ENCODE results near the gene PRR20G.

The PRR20G gene

GRCh38 chr3:127263586-127264231, 24.1 kb downstream of the PRR20G start:
- peak; percentile 2 for DNase-seq (ENCODE audit: low read depth)

- no peak for DNase-seq (ENCODE audit: low read depth)
Observed at GRCh38 chr3:127263037-127263436, 24.8 kb downstream of the PRR20G start.

GRCh38 chr3:127262533-127262932, 25.3 kb downstream of the PRR20G start:
- no peak for DNase-seq (ENCODE audit: low read depth)

- no peak for DNase-seq (ENCODE audit: low read depth)
Observed at GRCh38 chr3:127261925-127262324, 25.9 kb downstream of the PRR20G start.

- DNase-seq (ENCODE audit: low read depth), result no peak
Observed at GRCh38 chr3:127260826-127261555, 26.9 kb downstream of the PRR20G start.

- DNase-seq (ENCODE audit: low read depth), result no peak
Observed at GRCh38 chr3:127260416-127260815, 27.4 kb downstream of the PRR20G start.

- no peak for DNase-seq (ENCODE audit: low read depth)
Observed at GRCh38 chr3:127259882-127260281, 28.0 kb downstream of the PRR20G start.

GRCh38 chr3:127258733-127259132, 29.1 kb downstream of the PRR20G start:
- no peak for DNase-seq (ENCODE audit: low read depth)

- DNase-seq (ENCODE audit: low read depth), result no peak
Observed at GRCh38 chr3:127257351-127257750, 30.5 kb downstream of the PRR20G start.

- no peak for DNase-seq (ENCODE audit: low read depth)
Observed at GRCh38 chr3:127256733-127257271, 31.0 kb downstream of the PRR20G start.

GRCh38 chr3:127256138-127256537, 31.7 kb downstream of the PRR20G start:
- no peak for DNase-seq (ENCODE audit: low read depth)

- DNase-seq (ENCODE audit: low read depth), result no peak
Observed at GRCh38 chr3:127255516-127255915, 32.3 kb downstream of the PRR20G start.

- peak; percentile 17 for DNase-seq (ENCODE audit: low read depth)
Observed at GRCh38 chr3:127254730-127255129, 33.1 kb downstream of the PRR20G start.

GRCh38 chr3:127254033-127254644, 33.7 kb downstream of the PRR20G start:
- no peak for DNase-seq (ENCODE audit: low read depth)

GRCh38 chr3:127253491-127253890, 34.4 kb downstream of the PRR20G start:
- DNase-seq (ENCODE audit: low read depth), result no peak

GRCh38 chr3:127252446-127252845, 35.4 kb downstream of the PRR20G start:
- DNase-seq (ENCODE audit: low read depth), result no peak

GRCh38 chr3:127250032-127250431, 37.8 kb downstream of the PRR20G start:
- no peak for DNase-seq (ENCODE audit: low read depth)

GRCh38 chr3:127247292-127247691, 40.6 kb downstream of the PRR20G start:
- DNase-seq (ENCODE audit: low read depth), result no peak

GRCh38 chr3:127238602-127239001, 49.2 kb downstream of the PRR20G start:
- DNase-seq (ENCODE audit: low read depth), result no peak

- no peak for DNase-seq (ENCODE audit: low read depth)
Observed at GRCh38 chr3:127237835-127238234, 50.0 kb downstream of the PRR20G start.

GRCh38 chr3:127235706-127236105, 52.1 kb downstream of the PRR20G start:
- no peak for DNase-seq (ENCODE audit: low read depth)

- no peak for DNase-seq (ENCODE audit: low read depth)
Observed at GRCh38 chr3:127234778-127235177, 53.1 kb downstream of the PRR20G start.

Measured in EH (cell line).